ENCODE results near the gene SPAG9.
"Not testable (repeated sequence)": the region's sequence is repeated elsewhere in the genome, so short reads cannot be mapped to it uniquely, and the experiment has no call there.

Gene SPAG9

DNA sequence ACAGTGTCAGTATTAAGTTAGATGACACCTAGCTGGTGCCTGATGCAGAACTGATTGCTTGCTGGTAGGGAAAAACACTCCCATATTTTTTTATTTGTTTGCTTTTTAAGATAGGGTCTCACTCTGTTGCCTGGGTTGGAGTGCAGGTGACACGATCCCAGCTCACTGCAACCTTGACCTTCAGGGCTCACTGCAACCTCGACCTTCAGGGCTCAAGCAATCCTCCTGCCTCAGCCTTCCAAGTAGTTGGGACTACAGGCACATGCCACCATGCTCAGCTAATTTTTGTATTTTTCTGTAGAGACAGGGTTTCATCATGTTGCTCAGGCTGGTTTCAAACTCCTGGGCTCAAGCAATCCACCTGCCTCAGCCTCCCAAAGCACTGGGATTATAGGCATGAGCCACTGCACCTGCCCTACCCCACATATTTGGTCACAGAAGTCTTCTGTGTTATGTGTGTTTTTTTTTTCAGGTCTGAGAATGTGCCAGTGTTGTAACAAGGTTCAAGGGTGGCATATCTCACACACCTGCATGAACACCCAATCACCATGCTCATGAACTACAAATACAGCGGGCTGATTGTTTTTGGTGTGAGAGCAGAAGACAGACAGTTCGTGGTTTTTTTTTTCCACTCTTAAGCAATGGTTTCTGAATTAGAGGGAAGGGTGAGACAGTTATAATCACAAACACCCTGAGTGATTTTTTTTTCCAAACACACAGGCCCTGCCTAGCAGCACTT is 22.8 kb downstream of the SPAG9 start:
- Mint-ChIP-seq H3K27me3 (ENCODE audit: low read depth) (no peaks in the 10 kb centered on the region), H3K27ac (peak overlapping the region in 1 of 3 experiments; percentile 56), H3K4me1 (peaks cover under 1% of the 10 kb centered on the region), H3K36me3 (ENCODE audit: low read depth) (peaks cover 4% of the 10 kb centered on the region), H3K4me3 (no peak overlapping the region), H3K9me3 (no peaks in the 10 kb centered on the region)
- TF ChIP-seq, protein P1, sequence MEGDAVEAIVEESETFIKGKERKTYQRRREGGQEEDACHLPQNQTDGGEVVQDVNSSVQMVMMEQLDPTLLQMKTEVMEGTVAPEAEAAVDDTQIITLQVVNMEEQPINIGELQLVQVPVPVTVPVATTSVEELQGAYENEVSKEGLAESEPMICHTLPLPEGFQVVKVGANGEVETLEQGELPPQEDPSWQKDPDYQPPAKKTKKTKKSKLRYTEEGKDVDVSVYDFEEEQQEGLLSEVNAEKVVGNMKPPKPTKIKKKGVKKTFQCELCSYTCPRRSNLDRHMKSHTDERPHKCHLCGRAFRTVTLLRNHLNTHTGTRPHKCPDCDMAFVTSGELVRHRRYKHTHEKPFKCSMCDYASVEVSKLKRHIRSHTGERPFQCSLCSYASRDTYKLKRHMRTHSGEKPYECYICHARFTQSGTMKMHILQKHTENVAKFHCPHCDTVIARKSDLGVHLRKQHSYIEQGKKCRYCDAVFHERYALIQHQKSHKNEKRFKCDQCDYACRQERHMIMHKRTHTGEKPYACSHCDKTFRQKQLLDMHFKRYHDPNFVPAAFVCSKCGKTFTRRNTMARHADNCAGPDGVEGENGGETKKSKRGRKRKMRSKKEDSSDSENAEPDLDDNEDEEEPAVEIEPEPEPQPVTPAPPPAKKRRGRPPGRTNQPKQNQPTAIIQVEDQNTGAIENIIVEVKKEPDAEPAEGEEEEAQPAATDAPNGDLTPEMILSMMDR (IDR thresholded peaks at IDR 0.05; ENCODE audit: unreplicated experiment in 3 of 3) = no peak

DNA sequence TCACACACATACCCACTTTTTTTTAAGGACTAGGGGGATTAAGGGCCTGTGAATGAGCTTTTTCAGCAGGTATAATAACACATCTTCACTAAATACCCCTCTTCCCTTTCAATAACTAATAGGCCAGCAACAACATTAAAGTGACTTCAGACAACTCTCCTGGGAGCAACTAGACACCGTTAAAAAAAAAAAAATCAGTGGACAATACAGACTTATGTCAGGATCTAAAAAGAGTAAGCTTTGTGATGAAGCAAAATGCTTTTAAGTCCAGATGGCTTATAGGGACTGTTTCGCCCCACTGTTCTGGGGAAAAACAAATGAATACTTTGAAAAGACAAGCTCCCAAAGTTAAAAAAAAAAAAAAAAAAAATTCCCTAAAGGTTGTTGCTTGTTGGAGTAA is 29.0 kb downstream of the SPAG9 start:
- Mint-ChIP-seq H3K36me3 (ENCODE audit: low read depth) (peaks cover 3% of the 10 kb centered on the region), H3K9me3 (no peaks in the 10 kb centered on the region), H3K27me3 (ENCODE audit: low read depth) (no peaks in the 10 kb centered on the region), H3K27ac (no peak overlapping the region), H3K4me3 (no peak overlapping the region), H3K4me1 (peaks cover 10% of the 10 kb centered on the region)
- TF ChIP-seq, protein P1 (IDR thresholded peaks at IDR 0.05; ENCODE audit: unreplicated experiment in 3 of 3) = no peak

DNA sequence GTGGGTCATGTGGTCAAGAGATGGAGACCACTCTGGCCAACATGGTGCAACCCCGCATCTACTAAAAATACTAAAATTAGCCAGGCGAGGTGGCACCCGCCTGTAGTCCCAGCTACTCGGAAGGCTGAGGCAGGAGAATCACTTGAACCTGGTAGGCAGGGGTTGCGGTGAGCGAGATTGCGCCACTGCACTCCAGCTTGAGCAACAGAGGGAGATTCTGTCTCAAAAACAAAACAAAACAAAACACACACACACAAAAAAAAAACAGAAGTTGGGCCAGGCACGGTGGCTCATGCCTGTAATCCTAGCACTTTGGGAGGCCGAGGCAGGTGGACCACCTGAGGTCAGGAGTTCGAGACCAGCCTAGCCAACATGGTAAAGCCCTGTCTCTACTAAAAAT is 31.8 kb downstream of the SPAG9 start:
- H3K4me1 Mint-ChIP-seq = peaks cover 10% of the 10 kb centered on the region
- not testable (repeated sequence) for H3K27ac Mint-ChIP-seq; H3K36me3 Mint-ChIP-seq (ENCODE audit: low read depth); H3K4me3 Mint-ChIP-seq; H3K27me3 Mint-ChIP-seq (ENCODE audit: low read depth); H3K9me3 Mint-ChIP-seq

DNA sequence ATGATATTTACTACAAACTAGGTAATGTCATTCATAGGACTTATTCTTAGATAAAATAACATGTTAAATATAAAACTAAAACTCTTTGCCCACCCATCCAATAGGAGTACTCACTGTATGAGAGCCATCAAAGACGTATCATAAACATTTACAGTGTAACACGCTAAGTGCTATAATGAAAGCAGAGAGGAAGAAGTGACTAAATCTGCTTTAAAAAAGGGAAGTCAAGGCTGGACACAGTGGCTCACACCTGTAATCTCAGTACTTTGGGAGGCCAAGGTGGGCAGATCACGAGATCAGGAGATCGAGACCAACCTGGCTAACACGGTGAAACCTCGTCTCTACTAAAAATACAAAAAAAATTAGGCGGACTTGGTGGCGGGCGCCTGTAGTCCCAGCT is 32.4 kb downstream of the SPAG9 start:
- Mint-ChIP-seq H3K27ac (no peak overlapping the region), H3K27me3 (ENCODE audit: low read depth) (no peaks in the 10 kb centered on the region), H3K4me1 (peaks cover 10% of the 10 kb centered on the region), H3K36me3 (ENCODE audit: low read depth) (no peaks in the 10 kb centered on the region), H3K9me3 (no peaks in the 10 kb centered on the region), H3K4me3 (no peak overlapping the region)
- TF ChIP-seq, protein P1 (IDR thresholded peaks at IDR 0.05; ENCODE audit: unreplicated experiment in 3 of 3) = no peak

DNA sequence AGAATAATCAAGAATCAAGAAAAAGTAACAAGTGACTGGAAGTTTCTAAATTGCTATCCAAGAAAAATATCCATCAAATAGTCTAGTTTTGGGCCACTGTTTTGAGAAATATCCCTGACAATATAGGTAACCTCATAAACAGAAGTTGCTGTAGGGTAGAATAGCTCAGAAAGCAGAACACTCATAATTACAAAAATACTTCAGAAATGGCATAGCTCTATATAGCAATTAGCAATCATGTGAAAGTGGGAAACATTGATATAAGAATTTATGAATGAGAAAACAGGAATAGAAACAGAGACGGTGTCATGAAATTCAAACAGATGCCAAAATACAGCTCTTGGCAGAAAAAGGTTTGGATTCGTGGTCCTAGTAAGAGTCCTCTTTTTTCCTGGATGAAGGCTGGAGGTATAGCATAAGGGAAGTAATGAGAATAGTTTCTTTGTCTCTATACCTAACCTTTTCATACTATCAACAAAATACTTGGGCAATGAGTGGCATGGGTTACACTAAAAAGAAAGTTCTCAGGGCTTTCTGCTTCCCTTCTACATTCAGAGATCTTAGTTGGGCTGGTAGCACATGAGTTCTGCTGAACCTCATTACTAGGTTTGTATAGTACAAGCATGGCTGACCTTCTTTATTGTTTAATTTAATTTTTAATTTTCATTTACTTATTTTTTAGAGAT is 33.5 kb downstream of the SPAG9 start:
- TF ChIP-seq, protein P1 (IDR thresholded peaks at IDR 0.05; ENCODE audit: unreplicated experiment in 3 of 3) = no peak
- no peak overlapping the region for H3K4me3 Mint-ChIP-seq
- H3K27me3 Mint-ChIP-seq (ENCODE audit: low read depth) = no peaks in the 10 kb centered on the region
- H3K4me1 Mint-ChIP-seq = peaks cover 10% of the 10 kb centered on the region
- H3K36me3 Mint-ChIP-seq (ENCODE audit: low read depth) = no peaks in the 10 kb centered on the region
- H3K27ac Mint-ChIP-seq = no peak overlapping the region
- H3K9me3 Mint-ChIP-seq = no peaks in the 10 kb centered on the region

DNA sequence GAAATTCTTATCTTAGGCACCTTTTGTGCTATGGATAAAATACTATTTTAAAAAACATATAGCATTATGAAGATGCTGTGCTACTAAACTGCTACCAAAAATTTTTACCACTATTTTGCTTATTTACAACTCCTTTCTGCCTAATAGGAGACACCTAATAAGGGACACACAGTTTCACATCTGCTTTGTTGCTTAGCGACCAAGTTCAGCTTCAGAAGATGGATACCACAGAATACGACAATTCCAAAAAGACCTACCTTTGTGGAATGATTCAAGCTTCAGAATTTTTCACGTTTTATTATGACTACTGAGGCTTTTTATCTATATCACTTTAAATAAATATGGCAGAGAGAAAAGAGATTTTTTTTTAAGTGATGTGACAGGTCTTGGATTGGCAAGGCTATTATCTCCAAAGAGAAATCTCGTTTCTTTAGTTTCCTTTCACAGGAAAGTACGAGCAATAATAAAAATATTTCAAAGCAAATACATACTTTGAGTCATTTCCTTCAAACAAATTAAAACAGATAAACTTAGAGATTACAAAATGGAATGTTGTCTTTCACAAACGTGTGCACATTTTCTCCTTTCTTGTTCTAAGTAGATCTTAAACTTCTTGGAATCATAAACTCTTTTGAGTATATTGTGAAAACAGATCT is 35.4 kb downstream of the SPAG9 start:
- TF ChIP-seq, protein P1 (IDR thresholded peaks at IDR 0.05; ENCODE audit: unreplicated experiment in 3 of 3) = no peak
- peaks cover 6% of the 10 kb centered on the region for H3K36me3 Mint-ChIP-seq (ENCODE audit: low read depth)
- H3K27me3 Mint-ChIP-seq (ENCODE audit: low read depth) = no peaks in the 10 kb centered on the region

More for the DNA sequence above, 35.4 kb downstream of the SPAG9 start:
- Mint-ChIP-seq H3K4me3 (no peak overlapping the region), H3K27ac (no peak overlapping the region), H3K4me1 (no peaks in the 10 kb centered on the region), H3K9me3 (no peaks in the 10 kb centered on the region)

Measured in nephron (organoid).